ENCODE measurements around the gene OR4C16.

The OR4C16 gene

GRCh38 chr11:55607545-55607944 is 35.6 kb downstream of the OR4C16 start, which contains the start of gene OR4C11:
Gene OR4C11 (minus strand): TSS chr11:55607645. CDS start chr11:55604373, 3,272 bp downstream.
- TF ChIP-seq POU6F1 (CRISPR knock-in tag; IDR thresholded peaks at IDR 0.05; ENCODE audit: borderline replicate concordance, low read depth) (no peak), TOX (CRISPR knock-in tag; IDR thresholded peaks at IDR 0.05; ENCODE audit: borderline replicate concordance) (no peak), ISL1 (CRISPR knock-in tag; IDR thresholded peaks at IDR 0.05) (no peak), ZNF70 (CRISPR knock-in tag; IDR thresholded peaks at IDR 0.05) (no peak), BACH2 (CRISPR knock-in tag; IDR thresholded peaks at IDR 0.05; ENCODE audit: borderline replicate concordance) (no peak), ZC3H10 (CRISPR knock-in tag; IDR thresholded peaks at IDR 0.05) (no peak), CSDC2 (CRISPR knock-in tag; IDR thresholded peaks at IDR 0.05) (no peak), ESRRG (CRISPR knock-in tag; IDR thresholded peaks at IDR 0.05) (no peak), PATZ1 (CRISPR knock-in tag; IDR thresholded peaks at IDR 0.05; ENCODE audit: borderline replicate concordance) (no peak), TCF4 (CRISPR knock-in tag; IDR thresholded peaks at IDR 0.05; ENCODE audit: borderline replicate concordance) (no peak), ZFP30 (CRISPR knock-in tag; IDR thresholded peaks at IDR 0.05) (no peak), OSR1 (CRISPR knock-in tag; IDR thresholded peaks at IDR 0.05) (no peak), CREB5 (CRISPR knock-in tag; IDR thresholded peaks at IDR 0.05; ENCODE audit: low read depth) (no peak), ZNF8 (CRISPR knock-in tag; IDR thresholded peaks at IDR 0.05) (no peak), SNAI2 (CRISPR knock-in tag; IDR thresholded peaks at IDR 0.05) (no peak), GLIS3 (CRISPR knock-in tag; IDR thresholded peaks at IDR 0.05) (no peak), RARB (CRISPR knock-in tag; IDR thresholded peaks at IDR 0.05) (no peak)
- TF ChIP-seq, protein P1, sequence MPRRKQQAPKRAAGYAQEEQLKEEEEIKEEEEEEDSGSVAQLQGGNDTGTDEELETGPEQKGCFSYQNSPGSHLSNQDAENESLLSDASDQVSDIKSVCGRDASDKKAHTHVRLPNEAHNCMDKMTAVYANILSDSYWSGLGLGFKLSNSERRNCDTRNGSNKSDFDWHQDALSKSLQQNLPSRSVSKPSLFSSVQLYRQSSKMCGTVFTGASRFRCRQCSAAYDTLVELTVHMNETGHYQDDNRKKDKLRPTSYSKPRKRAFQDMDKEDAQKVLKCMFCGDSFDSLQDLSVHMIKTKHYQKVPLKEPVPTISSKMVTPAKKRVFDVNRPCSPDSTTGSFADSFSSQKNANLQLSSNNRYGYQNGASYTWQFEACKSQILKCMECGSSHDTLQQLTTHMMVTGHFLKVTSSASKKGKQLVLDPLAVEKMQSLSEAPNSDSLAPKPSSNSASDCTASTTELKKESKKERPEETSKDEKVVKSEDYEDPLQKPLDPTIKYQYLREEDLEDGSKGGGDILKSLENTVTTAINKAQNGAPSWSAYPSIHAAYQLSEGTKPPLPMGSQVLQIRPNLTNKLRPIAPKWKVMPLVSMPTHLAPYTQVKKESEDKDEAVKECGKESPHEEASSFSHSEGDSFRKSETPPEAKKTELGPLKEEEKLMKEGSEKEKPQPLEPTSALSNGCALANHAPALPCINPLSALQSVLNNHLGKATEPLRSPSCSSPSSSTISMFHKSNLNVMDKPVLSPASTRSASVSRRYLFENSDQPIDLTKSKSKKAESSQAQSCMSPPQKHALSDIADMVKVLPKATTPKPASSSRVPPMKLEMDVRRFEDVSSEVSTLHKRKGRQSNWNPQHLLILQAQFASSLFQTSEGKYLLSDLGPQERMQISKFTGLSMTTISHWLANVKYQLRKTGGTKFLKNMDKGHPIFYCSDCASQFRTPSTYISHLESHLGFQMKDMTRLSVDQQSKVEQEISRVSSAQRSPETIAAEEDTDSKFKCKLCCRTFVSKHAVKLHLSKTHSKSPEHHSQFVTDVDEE (CRISPR knock-in tag; IDR thresholded peaks at IDR 0.05): no peak
- TF ChIP-seq, protein P2, sequence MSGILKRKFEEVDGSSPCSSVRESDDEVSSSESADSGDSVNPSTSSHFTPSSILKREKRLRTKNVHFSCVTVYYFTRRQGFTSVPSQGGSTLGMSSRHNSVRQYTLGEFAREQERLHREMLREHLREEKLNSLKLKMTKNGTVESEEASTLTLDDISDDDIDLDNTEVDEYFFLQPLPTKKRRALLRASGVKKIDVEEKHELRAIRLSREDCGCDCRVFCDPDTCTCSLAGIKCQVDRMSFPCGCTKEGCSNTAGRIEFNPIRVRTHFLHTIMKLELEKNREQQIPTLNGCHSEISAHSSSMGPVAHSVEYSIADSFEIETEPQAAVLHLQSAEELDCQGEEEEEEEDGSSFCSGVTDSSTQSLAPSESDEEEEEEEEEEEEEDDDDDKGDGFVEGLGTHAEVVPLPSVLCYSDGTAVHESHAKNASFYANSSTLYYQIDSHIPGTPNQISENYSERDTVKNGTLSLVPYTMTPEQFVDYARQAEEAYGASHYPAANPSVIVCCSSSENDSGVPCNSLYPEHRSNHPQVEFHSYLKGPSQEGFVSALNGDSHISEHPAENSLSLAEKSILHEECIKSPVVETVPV (CRISPR knock-in tag; IDR thresholded peaks at IDR 0.05): no peak
- no peak for ATAC-seq

Measured in SK-N-SH treated with all-trans-retinoic acid at 6 μM for 48 hours (cell line).